HepG2 (cell line): ENCODE measurements around the gene AP2B1. TPM values are rescaled to one million over a fixed set of nuclear protein-coding genes. Genes with fewer than 3 reads are reported as not detected.

Source experiments
- ATAC-seq: fragments of 200-7000 bp; cut with Tn5 transposase; 3 replicates; pipeline ENCODE4 v1.9.1; 2020; ENCODE audit warnings: mild to moderate bottlenecking, moderate library complexity
- BruUV-seq: library from RNA; stranded (reverse); fragments of 400-500 nt; replicated peaks from 2 replicates; lab custom pipeline; 2021; lab: Mats Ljungman, UMichigan
- CTCF ChIA-PET: fragments of 300-600 bp; formaldehyde crosslinking; extraction: SDS; loops from one replicate; lab custom pipeline; 2021; ENCODE audit warnings: low total read pairs, inconsistent platforms, low intra/inter-chr PET ratio; lab: Yijun Ruan, JAX
- POLR2A ChIA-PET: fragments of 350-600 bp; sonication (Branson Sonifier 250); formaldehyde crosslinking; loops from one replicate; lab custom pipeline; 2020; ENCODE audit warnings: antibody characterized with exemption, inconsistent platforms; lab: Yijun Ruan, JAX
- DNase-seq: peaks from one replicate; pipeline ENCODE4 v3.0.0-alpha.2; 2015; ENCODE audit warnings: low spot score
- FAIRE-seq: peaks from 3 replicates; lab custom pipeline; 2011; peaks lifted over from hg19 to GRCh38; lab: Jason Lieb, UNC
- H2AFZ ChIP-seq: one replicate; pipeline ENCODE4 v1.6.1; 2011; ENCODE audit warnings: low read length, inconsistent platforms
- H3K27ac ChIP-seq: fragments of 300-600 bp; 3 replicates; pipeline ENCODE4 v1.8.0; 2011; ENCODE audit warnings: mixed run types, mild to moderate bottlenecking, mixed read lengths, low read length, inconsistent platforms; ENCODE audit not compliant: insufficient read depth; ENCODE audit errors: extremely low read length
- H3K27me3 ChIP-seq, 2 experiments: fragments of 200-600 bp in 1 of 2; 2 replicates in 1 of 2; 3 replicates in 1 of 2; pipeline versions ENCODE4 v1.6.0 to v1.8.0; 2011; ENCODE audit warnings: low read length in 2 of 2, mild to moderate bottlenecking in 2 of 2, moderate library complexity in 2 of 2, inconsistent platforms in 1 of 2; ENCODE audit not compliant: insufficient read depth in 2 of 2, control insufficient read depth in 1 of 2
- H3K36me3 ChIP-seq, 2 experiments: fragments of 200-600 bp in 1 of 2; replicated peaks in 1 of 2; 2 replicates in 1 of 2; 3 replicates in 1 of 2; pipeline versions ENCODE4 v1.5.1 to v1.8.0; 2011; ENCODE audit warnings: low read length in 2 of 2, inconsistent platforms in 1 of 2; ENCODE audit not compliant: insufficient read depth in 2 of 2, control insufficient read depth in 1 of 2
- H3K4me1 ChIP-seq: 2 replicates; pipeline ENCODE4 v1.5.1; 2012; ENCODE audit warnings: low read length, inconsistent platforms; ENCODE audit not compliant: insufficient read depth
- H3K4me2 ChIP-seq: 2 replicates; pipeline ENCODE4 v1.6.0; 2011; ENCODE audit warnings: low read depth, low read length, inconsistent platforms
- H3K4me3 ChIP-seq, 3 experiments: fragments of 200-600 bp in 1 of 3; sonication (generic), shearing (Covaris generic) in 1 of 3; replicated peaks in 1 of 3; 2 replicates each; pipeline ENCODE4 v1.5.1; 2011 to 2016; ENCODE audit warnings: low read length in 3 of 3, inconsistent platforms in 2 of 3, low read depth in 2 of 3, mild to moderate bottlenecking in 2 of 3, control low read depth in 1 of 3, mixed read lengths in 1 of 3; ENCODE audit not compliant: insufficient read depth in 1 of 3
- H3K79me2 ChIP-seq: one replicate; pipeline ENCODE4 v1.6.1; 2011; ENCODE audit warnings: low read length, inconsistent platforms; ENCODE audit not compliant: insufficient read depth
- H3K9ac ChIP-seq: 2 replicates; pipeline ENCODE4 v1.6.0; 2011; ENCODE audit warnings: mild to moderate bottlenecking, low read depth, low read length, inconsistent platforms; ENCODE audit not compliant: insufficient read depth
- H3K9me3 ChIP-seq: 2 replicates; pipeline ENCODE4 v1.5.1; 2012; ENCODE audit warnings: mild to moderate bottlenecking, low read length
- H4K20me1 ChIP-seq: 2 replicates; pipeline ENCODE4 v1.6.0; 2011; ENCODE audit warnings: inconsistent platforms, mild to moderate bottlenecking, low read length, moderate library complexity; ENCODE audit not compliant: insufficient read depth
- AGO1 ChIP-seq: fragments of 200-400 bp; formaldehyde crosslinking; IDR thresholded peaks from 2 replicates; pipeline ENCODE4 v1.6.1; 2017; ENCODE audit warnings: mild to moderate bottlenecking, low read depth, low read length, moderate library complexity; ENCODE audit not compliant: poor library complexity, severe bottlenecking
- CCAR2 ChIP-seq: fragments of 200-400 bp; formaldehyde crosslinking; optimal IDR thresholded peaks from 2 replicates; pipeline ENCODE3; 2018; ENCODE audit warnings: low read depth, mild to moderate bottlenecking, low read length, moderate library complexity
- FOXP4 ChIP-seq: sonication (generic); formaldehyde crosslinking; IDR thresholded peaks from 2 replicates; pipeline ENCODE4 v1.4.0; 2020; ENCODE audit warnings: missing genetic modification reagents
- HMG20B ChIP-seq: conservative IDR thresholded peaks from 2 replicates; pipeline ENCODE4 v1.6.1; 2016; ENCODE audit warnings: missing genetic modification reagents, missing compliant biosample characterization
- JARID2 ChIP-seq: sonication (generic); formaldehyde crosslinking; IDR thresholded peaks from 2 replicates; pipeline ENCODE4 v1.8.1; 2023; ENCODE audit warnings: missing genetic modification reagents, inconsistent platforms; ENCODE audit not compliant: insufficient replicate concordance
- KLF12 ChIP-seq: sonication (generic); formaldehyde crosslinking; IDR thresholded peaks from 2 replicates; pipeline ENCODE4 v1.4.0; 2020; ENCODE audit warnings: missing genetic modification reagents, borderline replicate concordance
- MAFK ChIP-seq, 2 experiments: IDR thresholded peaks in 1 of 2; conservative IDR thresholded peaks in 1 of 2; 2 replicates each; pipeline ENCODE4 v1.6.1; 2011; ENCODE audit warnings: improper control_type of control experiment in 2 of 2, low read length in 2 of 2
- POGZ ChIP-seq: sonication (generic); formaldehyde crosslinking; IDR thresholded peaks from 2 replicates; pipeline ENCODE4 v1.4.0; 2020; ENCODE audit warnings: mild to moderate bottlenecking, missing genetic modification reagents
- SOX13 ChIP-seq, 3 experiments: fragments of 450-650 bp in 1 of 3; sonication (generic) in 1 of 3; formaldehyde crosslinking in 1 of 3; IDR thresholded peaks in 2 of 3; conservative IDR thresholded peaks in 1 of 3; 2 replicates each; pipeline versions ENCODE4 v1.5.0 to v1.6.1; 2016 to 2020; ENCODE audit warnings: antibody characterized with exemption in 1 of 3, mild to moderate bottlenecking in 1 of 3, missing compliant biosample characterization in 1 of 3, missing genetic modification reagents in 1 of 3, moderate library complexity in 1 of 3
- SYNCRIP ChIP-seq: fragments of 200-400 bp; formaldehyde crosslinking; IDR thresholded peaks from 2 replicates; pipeline ENCODE4 v1.6.1; 2018; ENCODE audit warnings: mild to moderate bottlenecking, low read depth, low read length; ENCODE audit not compliant: insufficient read depth
- UBTF ChIP-seq: sonication (generic); formaldehyde crosslinking; IDR thresholded peaks from 2 replicates; pipeline ENCODE4 v1.4.0; 2020; ENCODE audit warnings: mild to moderate bottlenecking, missing genetic modification reagents
- ZNF18 ChIP-seq: sonication (generic); formaldehyde crosslinking; IDR thresholded peaks from 2 replicates; pipeline ENCODE4 v1.8.0; 2022; ENCODE audit warnings: mild to moderate bottlenecking, missing genetic modification reagents; ENCODE audit not compliant: insufficient replicate concordance
- in situ Hi-C: cut with HindIII; loops from 2 replicates; pipeline ENCODE4 v1.10.0; 2017; ENCODE audit warnings: low pct_unique_long_range_greater_than_20kb; ENCODE audit not compliant: extremely low pct_ligation_motif_present
- intact Hi-C: fragments of 100-400 bp; cut with micrococcal nuclease; formaldehyde crosslinking; loops from one replicate; pipeline ENCODE4 v1.10.0; 2022; ENCODE audit not compliant: unreplicated experiment
- polyA plus RNA-seq, 8 experiments: library from polyadenylated mRNA; depleted of rRNA in 3 of 8; stranded (reverse) in 7 of 8; unstranded in 1 of 8; fragments of >200 nt; fragmentation: Illumina TruSeq in 4 of 8; extraction: Trizol in 4 of 8; gene quantifications; 2 replicates each; pipeline versions ENCODE4 v1.2.1 to v1.2.3, GENCODE V29; 2011 to 2016; ENCODE audit warnings: low read depth in 4 of 8, missing spikeins in 1 of 8, mixed read lengths in 1 of 8; ENCODE audit not compliant: insufficient read depth in 1 of 8
- total RNA-seq, 5 experiments: library from RNA; depleted of rRNA; stranded (reverse); fragments of >200 nt; fragmentation: Illumina TruSeq; extraction: Trizol; gene quantifications; 2 replicates each; pipeline ENCODE4 v1.2.3, GENCODE V29; 2016; ENCODE audit warnings: low read depth in 1 of 5

Gene AP2B1
- total and polyA plus RNA-seq, 2 of the 13 experiments (the other 11 are each of a cell fraction or from before 2014, with no cell fraction given) = 23.8 to 71.3 TPM

- BruUV-seq = no TSS peak
- Histone ChIP-seq H3K9me3 (no peaks in the 10 kb centered on the region), H3K4me2 (no peak overlapping the region), H3K4me3 (no peak overlapping the region), H3K27ac (no peak overlapping the region), H3K79me2 (no peaks in the 10 kb centered on the region), H4K20me1 (no peaks in the 10 kb centered on the region), H2AFZ (no peak overlapping the region), H3K9ac (no peak overlapping the region), H3K36me3 (peaks cover 1 to 8% of the 10 kb centered on the region in 2 experiments; a peak in 4 of 5 replicates), H3K4me1 (no peaks in the 10 kb centered on the region), H3K27me3 (no peaks in the 10 kb centered on the region)
- in situ Hi-C loops (no loop called here), intact Hi-C loops (no loop called here)
- no peak for TF ChIP-seq KLF12 (CRISPR knock-in tag)
- no peak for TF ChIP-seq UBTF
- TF ChIP-seq SYNCRIP = no peak
- no peak for TF ChIP-seq HMG20B
- TF ChIP-seq ZNF18 (CRISPR knock-in tag) = no peak
- TF ChIP-seq MAFK (conservative IDR thresholded peaks at IDR 0.05 in 1 of 2, IDR thresholded peaks at IDR 0.05 in 1 of 2; ENCODE audit: low read length in 2 of 2) = no peak
- TF ChIP-seq FOXP4 (CRISPR knock-in tag) = no peak
- TF ChIP-seq POGZ (CRISPR knock-in tag) = no peak
- no peak for TF ChIP-seq JARID2 (CRISPR knock-in tag)
- no peak for TF ChIP-seq SOX13 (IDR thresholded peaks at IDR 0.05)
- TF ChIP-seq SOX13 (CRISPR knock-in tag; conservative IDR thresholded peaks at IDR 0.05 in 1 of 2, IDR thresholded peaks at IDR 0.05 in 1 of 2) = no peak
- TF ChIP-seq AGO1 = no peak
- TF ChIP-seq CCAR2 = no peak
- FAIRE-seq (no peak), ATAC-seq (no peak), DNase-seq (no peak)
- POLR2A ChIA-PET = no interaction called here
- CTCF ChIA-PET = no interaction called here
Observed at GRCh38 chr17:35618628-35619027, 31.5 kb downstream of the AP2B1 start.
